SK-MEL-5 (cell line): Measurements from ENCODE around the gene TCN1. TPM values are rescaled to one million over a fixed set of nuclear protein-coding genes. Genes with fewer than 3 reads are reported as not detected.
"Not testable (repeated sequence)": the region's sequence is repeated elsewhere in the genome, so short reads cannot be mapped to it uniquely, and the experiment has no call there.

Source experiments
- DNase-seq: peaks from one replicate; pipeline ENCODE4 v3.0.0-alpha.2; 2016; ENCODE audit warnings: low read depth, low spot score
- in situ Hi-C: cut with HindIII; loops from 2 replicates; pipeline ENCODE4 v1.10.0; 2016; ENCODE audit warnings: low sequenced_read_pairs, high pct_unique_total_duplicates, low pct_unique_long_range_greater_than_20kb
- total RNA-seq: library from RNA; depleted of rRNA; stranded (reverse); fragments of >200 nt; shearing (Covaris generic); gene quantifications from 2 replicates; pipeline ENCODE4 v1.2.3, GENCODE V29; 2014; rRNA removed

The TCN1 gene
- total RNA-seq, 1 experiment from 2014 or later = 227 TPM

GRCh38 chr11:59822989-59823566 is 43.2 kb downstream of the TCN1 start:
- peak; percentile 82 for DNase-seq
- in situ Hi-C loops = no loop called here

GRCh38 chr11:59818572-59818971 is 47.7 kb downstream of the TCN1 start:
- in situ Hi-C loops = no loop called here

DNA sequence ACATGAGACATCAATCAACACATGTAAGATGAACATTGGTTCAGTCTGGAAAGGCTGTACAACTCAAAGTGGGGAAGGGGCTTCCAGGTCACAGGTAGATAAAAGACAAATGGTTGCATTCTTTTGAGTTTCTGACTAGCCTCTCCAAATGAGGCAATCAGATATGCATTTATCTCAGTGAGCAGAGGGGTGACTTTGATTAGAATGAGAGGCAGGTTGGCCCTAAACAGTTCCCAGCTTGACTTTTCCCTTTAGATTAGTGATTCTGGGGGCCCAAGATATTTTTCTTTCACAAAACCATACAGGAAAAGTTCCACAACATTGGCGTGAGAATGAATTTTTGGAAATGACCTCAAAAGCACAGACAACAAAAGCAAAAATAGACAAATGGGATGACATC is 49.9 kb downstream of the TCN1 start:
- DNase-seq, in situ Hi-C loops: not testable (repeated sequence)

More at GRCh38 chr11:59818572-59818971, 47.7 kb downstream of the TCN1 start:
- no peak for DNase-seq

DNA sequence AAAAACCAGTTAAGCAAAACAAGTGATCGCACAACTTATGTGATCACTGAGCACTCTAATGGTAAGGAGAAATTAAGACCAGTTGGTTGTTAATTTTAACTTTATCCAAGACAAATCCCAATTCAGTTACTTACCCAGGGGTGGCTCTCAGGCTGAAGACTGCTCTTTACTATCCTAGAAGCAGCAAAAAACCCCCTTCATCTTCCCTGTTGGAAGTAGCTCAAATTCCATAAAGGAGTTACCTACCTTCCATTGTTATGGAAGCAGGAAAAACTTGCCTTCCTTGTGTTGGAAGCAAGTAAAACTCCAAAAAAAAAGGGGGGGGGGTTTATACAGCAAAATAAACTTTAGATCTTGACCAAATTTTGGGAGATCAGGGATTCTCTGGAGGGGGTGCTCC is 50.5 kb downstream of the TCN1 start:
- in situ Hi-C loops = no loop called here

GRCh38 chr11:59814021-59814420 is 52.3 kb downstream of the TCN1 start:
- DNase-seq = no peak
- in situ Hi-C loops = no loop called here

More for the DNA sequence above, 50.5 kb downstream of the TCN1 start:
- no peak for DNase-seq

- in situ Hi-C loops = no loop called here
- DNase-seq = no peak
Measured at GRCh38 chr11:59813364-59813763, 52.9 kb downstream of the TCN1 start.

DNA sequence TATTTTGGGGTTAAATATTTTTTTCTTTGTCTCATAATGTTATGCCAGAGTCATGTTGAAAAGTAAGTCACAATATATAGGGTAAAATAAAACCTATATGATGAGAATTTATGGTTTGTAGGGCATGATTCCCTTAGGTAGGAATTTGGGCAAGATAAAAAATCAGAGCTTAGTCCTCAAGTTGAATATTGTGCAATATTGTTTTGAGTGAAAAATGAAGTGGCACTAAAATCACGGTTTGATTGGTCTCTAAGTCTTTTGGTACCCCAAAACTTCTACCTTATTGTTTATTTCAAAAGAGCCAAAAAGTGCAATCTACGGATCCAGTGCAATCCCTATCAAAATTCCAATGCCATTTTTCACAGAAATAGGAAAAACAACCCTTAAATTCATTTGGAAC is 54.1 kb downstream of the TCN1 start:
- in situ Hi-C loops = no loop called here

GRCh38 chr11:59810911-59811259 is 55.4 kb downstream of the TCN1 start:
- no peak for DNase-seq
- in situ Hi-C loops = no loop called here

More for the DNA sequence above, 54.1 kb downstream of the TCN1 start:
- DNase-seq = no peak

GRCh38 chr11:59810189-59810910 is 55.9 kb downstream of the TCN1 start, which contains the start of gene MRPL16:
MRPL16 (minus strand) TSS chr11:59810778; CDS start chr11:59810658, 120 bp downstream.
- peak; percentile 83 for DNase-seq

GRCh38 chr11:59807047-59807610 is 59.2 kb downstream of the TCN1 start:
- in situ Hi-C loops = no loop called here
- DNase-seq = no peak

More at GRCh38 chr11:59810189-59810910, 55.9 kb downstream of the TCN1 start, which contains the start of gene MRPL16:
- in situ Hi-C loops = no loop called here

GRCh38 chr11:59804061-59804460 is 62.2 kb downstream of the TCN1 start:
- DNase-seq = no peak
- in situ Hi-C loops = no loop called here

Other genes starting within 250 kb of the TCN1 start
- 18.4 and 21.0 TPM in 2 replicates for gene PATL1, start 197.4 kb downstream of the TCN1 start, total RNA-seq
- not detected in 2 replicates for gene OR10V1, start 152.6 kb downstream of the TCN1 start, total RNA-seq
- gene STX3, start 111.1 kb downstream of the TCN1 start, total RNA-seq = 75.8 and 82.8 TPM in 2 replicates
- 59.8 and 61.8 TPM in 2 replicates for gene MRPL16, start 55.7 kb downstream of the TCN1 start, total RNA-seq
- gene CBLIF, start 21.0 kb downstream of the TCN1 start, total RNA-seq = 0.55 TPM in 1 of 2 replicates, not detected in the other
- gene OOSP3, start 12.3 kb upstream of the TCN1 start, total RNA-seq = not detected in 2 replicates
- gene OOSP1, start 71.9 kb upstream of the TCN1 start, total RNA-seq = not detected in 2 replicates
- not detected in 2 replicates for gene OOSP4A, start 97.5 kb upstream of the TCN1 start, total RNA-seq
- not detected in 2 replicates for gene OOSP4B, start 150.7 kb upstream of the TCN1 start, total RNA-seq
- not detected in 2 replicates for gene OOSP2, start 173.9 kb upstream of the TCN1 start, total RNA-seq
- gene MS4A3, start 190.2 kb upstream of the TCN1 start, total RNA-seq = not detected in 2 replicates
- not detected in 2 replicates for gene MS4A2, start 222.2 kb upstream of the TCN1 start, total RNA-seq